Posterior vena cava (tissue), 2 donors: ENCODE results near the gene MCC. TPM values are rescaled to one million over a fixed set of nuclear protein-coding genes. Genes with fewer than 3 reads are reported as not detected.

ENCODE experiments used
- DNase-seq: peaks from one replicate; pipeline ENCODE4 v3.0.0-alpha.2; 2020; ENCODE audit warnings: low spot score
- intact Hi-C, 2 donors: fragments of 100-400 bp; cut with DNase I; formaldehyde crosslinking; loops; one replicate each; pipeline versions ENCODE4 v1.14.1 to v1.14.2; 2022 to 2023
- total RNA-seq, 2 donors: library from RNA; stranded (reverse); fragmentation: NEBNext Ultra II Directional; extraction: Animal tissue kit (Norgen Biotek cat#: 25700); gene quantifications; one replicate each; pipeline ENCODE4 v1.2.1, GENCODE V29; 2021
- donor health status: DM: yes; HTN: yes; CAD: no.
- donor health status: DM: yes; HTN: yes; CAD: no.

MCC gene
- total RNA-seq, 2 donors from 2014 or later, result 12.3 to 14.6 TPM

- intact Hi-C loops, result no loop called here
- no peak for DNase-seq
Observed at GRCh38 chr5:113221294-113222176, 266.7 kb downstream of the MCC start.

DNA sequence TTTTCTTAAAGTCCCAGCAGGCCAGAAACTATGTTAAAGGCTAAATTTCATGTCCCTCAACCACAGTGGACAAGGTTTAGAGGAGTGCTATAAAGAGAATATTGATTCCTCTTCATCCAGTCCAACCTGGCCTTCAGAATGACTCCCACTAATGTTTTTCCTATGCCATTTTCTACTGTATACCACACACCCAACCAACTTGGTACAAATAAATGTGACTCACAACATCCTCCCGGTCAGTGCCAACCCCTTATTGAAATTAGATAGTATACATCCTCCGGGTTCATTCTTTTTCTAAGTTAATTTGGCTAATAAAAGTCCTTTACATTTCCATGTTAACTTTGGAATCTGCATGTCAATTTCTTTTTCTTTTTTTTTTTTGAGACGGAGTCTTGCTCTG lies 268.6 kb downstream of the MCC start:
- intact Hi-C loops, result no loop called here
- no peak for DNase-seq

- intact Hi-C loops, result no loop called here
- no peak for DNase-seq
Observed at GRCh38 chr5:113218906-113219517, 269.2 kb downstream of the MCC start.

DNA sequence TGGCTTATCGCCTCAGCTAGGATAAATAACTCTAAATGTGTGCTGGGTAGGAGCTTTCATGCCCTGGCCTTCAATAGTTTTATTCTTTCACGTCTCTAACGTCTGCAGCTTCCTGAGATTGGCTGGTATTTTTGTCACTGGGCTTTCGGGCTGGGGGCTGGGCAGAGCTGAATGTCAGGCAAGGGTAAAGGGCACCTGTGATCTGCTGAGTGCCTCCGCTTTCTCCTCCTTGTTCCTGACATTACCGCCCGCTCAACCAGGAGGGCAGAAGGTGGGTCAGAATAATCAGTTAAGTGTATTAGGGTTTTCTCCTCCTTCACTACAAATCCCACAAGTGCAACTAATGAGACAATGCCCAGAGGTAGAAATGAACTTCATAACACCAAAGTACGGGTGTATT lies 270.1 kb downstream of the MCC start:
- no peak for DNase-seq
- intact Hi-C loops, result no loop called here

- DNase-seq, result no peak
- intact Hi-C loops, result no loop called here
Observed at GRCh38 chr5:113217619-113218184, 270.6 kb downstream of the MCC start.

DNA sequence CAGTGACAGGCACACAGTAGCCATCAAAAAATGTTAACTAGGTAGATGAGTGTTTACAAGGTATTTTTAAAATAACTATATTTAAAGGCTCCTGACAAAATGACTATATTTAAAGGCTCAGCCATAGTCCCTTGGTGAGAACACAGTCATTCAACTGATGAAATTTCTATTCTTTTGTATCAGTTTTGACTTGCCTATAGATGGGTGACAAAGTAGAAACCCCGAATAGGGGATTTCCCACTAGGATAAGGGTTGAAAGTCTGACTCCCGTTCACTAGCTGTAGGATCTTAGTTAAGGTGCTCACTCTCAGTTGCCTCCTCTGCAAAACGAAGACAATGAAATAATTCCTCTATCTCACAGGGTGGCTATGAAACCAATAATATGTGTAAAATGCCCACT lies 271.7 kb downstream of the MCC start:
- no peak for DNase-seq
- intact Hi-C loops, result no loop called here

- DNase-seq, result no peak
- intact Hi-C loops, result no loop called here
Observed at GRCh38 chr5:113215401-113216060, 272.7 kb downstream of the MCC start.

DNA sequence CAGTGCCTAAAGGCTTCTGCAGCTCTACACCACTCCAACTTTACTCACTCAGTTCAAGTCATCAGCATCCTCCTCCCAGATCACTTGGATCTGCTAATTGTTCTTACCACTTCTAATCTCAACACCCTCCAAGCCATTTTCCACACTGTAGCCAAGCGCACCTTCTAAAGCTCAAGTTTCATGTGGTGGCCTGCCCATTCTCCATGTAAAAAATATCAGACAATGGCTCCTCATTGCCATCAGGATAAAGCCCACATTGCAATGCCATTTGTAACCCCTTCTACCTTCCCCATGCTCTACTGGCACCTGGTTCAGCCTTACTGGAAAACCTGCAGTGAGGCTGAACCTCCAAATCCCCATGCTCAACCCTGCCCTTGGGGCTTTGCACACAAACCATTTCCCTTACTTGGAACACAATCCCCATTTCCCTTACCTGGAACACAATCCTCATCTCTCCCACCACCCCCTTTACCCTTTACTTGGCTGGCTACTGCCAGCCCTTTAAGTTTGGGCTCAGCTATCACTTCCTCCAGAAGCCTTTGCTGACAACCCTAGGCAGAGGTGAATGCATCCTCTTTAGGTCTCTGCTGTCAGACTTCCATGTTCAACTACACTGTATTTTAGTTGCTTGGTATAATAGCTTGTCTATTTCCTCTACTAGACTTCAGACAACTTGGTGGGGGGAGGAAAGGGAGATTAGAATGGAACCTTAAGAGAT lies 273.5 kb downstream of the MCC start:
- DNase-seq, result no peak
- intact Hi-C loops, result no loop called here

DNA sequence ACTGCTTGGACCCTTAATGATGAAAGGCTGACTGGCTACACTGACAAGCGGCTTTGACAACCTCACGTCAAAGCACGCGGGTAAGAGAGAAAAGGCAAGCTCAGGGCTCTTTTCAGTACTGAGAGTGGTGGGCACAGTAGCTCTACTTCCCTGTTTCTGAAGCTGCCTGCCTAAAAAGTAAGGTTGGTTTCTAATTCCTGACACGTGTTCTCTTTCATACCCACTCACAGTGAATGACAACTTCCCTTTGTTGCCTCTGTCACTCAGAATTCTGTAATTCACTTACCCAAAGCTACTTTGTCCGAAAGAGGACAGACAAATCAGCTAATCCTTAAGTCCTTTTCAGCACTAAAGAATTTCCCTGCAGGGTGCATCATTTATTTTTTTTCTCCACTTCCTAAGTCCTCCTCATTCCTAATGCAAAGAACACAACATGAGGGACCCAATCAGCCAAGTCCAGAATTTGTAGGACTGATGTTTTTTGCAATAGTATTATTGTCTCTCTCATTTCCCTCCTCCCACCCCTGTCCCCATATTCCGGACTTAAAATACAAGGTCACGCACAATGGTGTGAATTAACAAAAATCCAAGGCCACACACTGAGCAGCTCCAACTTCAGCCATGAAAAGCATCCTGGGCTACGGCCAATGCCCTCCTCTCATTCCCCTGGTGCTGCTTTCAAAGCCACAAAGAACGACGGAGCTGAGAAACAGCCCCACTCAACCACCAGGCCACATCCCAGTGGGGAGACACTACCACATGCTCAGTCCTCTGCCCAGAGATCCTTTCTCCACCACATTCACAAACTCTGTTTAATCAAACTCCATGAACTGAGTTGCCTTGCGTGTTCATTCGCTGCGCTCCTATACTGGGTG lies 274.5 kb downstream of the MCC start:
- intact Hi-C loops, result no loop called here
- DNase-seq, result no peak

DNA sequence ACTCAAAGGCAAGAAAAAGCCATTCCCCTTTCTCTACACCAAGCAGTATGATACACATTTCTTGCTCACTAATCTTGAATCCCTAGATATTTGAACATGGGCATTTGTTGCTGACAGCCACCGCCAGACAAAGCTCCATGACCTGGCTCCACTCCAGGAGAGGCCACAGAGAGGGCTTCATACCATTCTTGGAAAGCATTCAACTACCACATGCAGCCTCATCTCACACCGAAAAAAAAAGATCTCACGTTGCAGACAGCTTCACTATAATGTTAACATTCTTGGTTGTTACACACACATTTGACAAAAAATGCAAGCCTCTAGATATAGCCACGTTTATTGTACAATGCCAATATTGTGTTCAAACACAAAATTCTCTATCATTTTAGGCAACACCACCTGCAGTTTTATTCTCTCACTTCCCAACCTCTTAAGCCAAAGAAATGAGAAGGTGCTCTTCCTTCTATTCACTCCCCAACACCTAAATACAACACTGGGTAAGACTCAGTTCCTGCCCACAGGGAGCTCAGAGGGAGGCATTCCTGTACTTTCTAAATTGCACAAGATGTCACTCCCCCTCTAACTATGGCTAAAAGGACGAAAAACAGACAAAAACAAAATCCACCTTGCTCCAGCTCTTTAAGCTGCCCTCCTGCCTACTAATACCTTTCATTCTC lies 275.9 kb downstream of the MCC start:
- no peak for DNase-seq
- intact Hi-C loops, result no loop called here

GRCh38 chr5:113209498-113209897 lies 278.8 kb downstream of the MCC start:
- intact Hi-C loops, result no loop called here
- no peak for DNase-seq

DNA sequence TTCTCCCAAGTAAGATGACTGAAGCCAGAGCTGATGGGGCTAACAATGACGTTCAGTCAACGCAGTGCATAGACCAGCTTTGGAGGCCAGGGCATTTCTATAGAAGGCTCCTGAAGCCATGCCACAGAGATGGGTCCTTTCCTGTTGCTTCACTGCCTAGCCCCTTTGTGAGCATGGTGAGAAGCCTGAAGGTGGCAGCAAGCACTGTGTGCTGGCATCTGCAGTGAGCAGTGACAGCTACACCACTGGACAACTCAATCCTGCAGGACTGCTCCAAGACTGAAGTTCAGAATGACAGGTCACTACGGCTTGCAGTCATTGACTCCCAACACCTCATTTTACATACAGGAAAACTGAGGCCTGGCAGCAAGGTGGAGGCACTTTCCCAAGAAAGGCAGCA lies 282.4 kb downstream of the MCC start:
- intact Hi-C loops, result no loop called here
- no peak for DNase-seq

DNA sequence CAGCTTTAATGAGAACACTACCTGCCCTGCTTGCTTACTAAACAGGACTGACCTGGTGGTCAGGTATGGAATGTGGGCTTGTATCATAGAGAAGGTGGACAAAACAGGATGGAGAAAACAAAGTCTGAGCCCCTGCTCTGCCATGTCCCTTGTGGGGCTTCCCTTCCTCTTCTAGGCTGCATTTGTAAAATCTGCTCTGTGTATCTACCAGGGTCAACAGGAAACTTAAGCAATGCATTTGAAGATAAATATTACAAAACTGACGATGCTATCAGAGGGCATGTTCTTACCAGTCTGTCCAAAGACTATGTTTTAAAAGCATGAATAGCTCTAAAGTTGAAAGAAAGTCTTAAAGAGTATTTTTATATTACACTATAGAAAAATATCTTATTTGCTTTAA lies 282.9 kb downstream of the MCC start:
- intact Hi-C loops, result no loop called here
- no peak for DNase-seq

DNA sequence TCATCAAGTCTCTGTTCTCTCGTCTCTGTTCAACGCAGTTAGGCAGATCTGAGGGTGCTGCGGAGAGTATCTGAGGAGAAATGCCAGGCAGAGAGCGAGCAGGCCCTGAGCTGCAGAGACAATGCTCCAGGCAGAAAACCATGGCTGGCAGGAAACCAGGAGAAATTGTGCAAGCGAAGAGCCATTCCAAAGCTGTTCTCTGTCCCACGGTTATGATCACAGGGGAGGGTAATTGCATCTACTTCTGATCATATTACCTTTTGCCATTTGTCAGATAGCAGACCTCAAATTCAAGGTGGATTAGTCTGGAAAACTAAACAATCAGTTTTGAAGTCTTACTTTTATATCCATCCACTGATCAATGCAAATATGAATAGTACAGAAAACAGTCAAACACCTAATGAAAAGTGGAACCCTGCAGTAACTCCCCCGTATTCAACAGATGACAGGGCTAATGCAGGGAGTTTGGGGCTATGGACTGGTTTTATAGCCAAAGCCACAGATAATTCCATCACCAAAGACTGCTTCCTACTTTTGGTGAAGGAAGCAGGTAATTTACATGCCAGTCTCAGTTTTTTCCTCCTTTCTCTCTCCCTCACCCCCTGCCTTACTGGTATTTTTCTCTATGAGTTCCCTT lies 283.6 kb downstream of the MCC start:
- intact Hi-C loops, result no loop called here
- DNase-seq, result no peak

DNA sequence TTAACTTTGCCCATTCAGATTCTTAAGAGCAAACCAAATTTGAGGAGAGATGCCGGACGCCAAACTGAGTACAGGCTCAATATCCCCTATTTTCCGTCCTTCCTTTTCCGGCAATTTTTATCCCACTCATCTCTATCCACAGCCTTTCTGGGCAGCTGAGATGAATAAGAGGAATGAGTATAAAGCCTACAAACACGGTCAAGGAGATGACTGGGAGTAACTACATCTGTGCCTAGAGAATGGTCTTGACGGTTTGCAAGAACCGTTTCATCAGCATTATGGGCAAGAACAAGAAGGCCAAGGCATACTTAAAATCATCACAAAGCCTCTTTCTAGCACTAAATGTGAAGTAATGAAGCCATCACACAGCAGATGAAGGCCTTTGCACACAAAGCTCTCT lies 284.3 kb downstream of the MCC start:
- no peak for DNase-seq
- intact Hi-C loops, result no loop called here

DNA sequence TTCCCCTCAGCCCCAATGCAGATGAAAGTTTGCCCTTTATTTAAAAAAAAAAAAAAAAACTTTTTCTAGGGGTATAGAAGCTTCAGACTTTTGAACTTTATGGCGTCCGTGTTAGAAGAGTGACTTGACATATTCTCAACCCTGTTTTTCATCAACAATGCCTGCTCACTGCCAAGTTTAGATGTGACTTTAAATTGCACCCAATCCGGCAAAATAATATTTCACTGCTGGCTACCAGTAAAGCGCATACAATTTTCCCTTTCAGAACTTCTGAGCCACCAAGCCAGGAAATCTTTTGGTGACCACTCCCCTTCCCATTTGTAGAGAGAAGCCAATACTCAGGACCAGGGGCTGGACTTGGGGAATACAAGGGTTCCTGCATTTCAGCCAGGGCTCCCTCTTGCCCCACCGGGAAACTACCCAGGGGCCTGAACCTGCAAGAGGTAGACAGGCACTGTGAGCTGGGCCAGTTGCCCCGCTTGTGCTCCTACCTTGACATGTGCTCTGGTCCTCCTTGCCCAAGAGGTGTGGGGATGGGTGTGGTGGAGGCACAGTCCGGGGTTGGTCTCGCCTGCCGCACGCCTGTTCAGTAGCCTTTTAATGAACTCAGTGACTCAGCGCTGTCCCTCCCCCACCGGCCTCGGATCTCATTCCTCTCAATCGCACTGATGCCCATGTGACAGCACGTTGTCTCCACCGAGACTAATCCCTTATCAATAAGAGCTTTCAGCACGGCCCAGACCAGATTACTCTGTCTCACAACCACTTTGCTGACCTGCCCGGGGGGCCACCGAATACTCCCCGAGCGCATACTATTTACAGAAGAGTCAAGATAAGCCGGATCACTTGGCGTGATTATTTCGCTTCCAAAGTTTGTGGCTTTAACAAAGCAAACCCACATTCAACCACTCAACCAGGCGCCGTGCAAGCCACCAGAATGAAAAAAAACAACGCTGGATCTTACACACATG lies 285.2 kb downstream of the MCC start:
- DNase-seq, result peak; percentile 84
- intact Hi-C loops, result no loop called here

GRCh38 chr5:113202287-113202686 lies 286.0 kb downstream of the MCC start:
- no peak for DNase-seq
- intact Hi-C loops, result no loop called here
